H1 (cell line): ENCODE measurements around the gene MCCC1. TPM values are rescaled to one million over a fixed set of nuclear protein-coding genes. Genes with fewer than 3 reads are reported as not detected.
A peak's percentile ranks its signal among the peaks of the same experiment; 100 is the strongest.

Experiments
- CTCF ChIA-PET: fragments of 300-600 bp; sonication (Branson Sonifier 250); formaldehyde crosslinking; loops from one replicate; lab custom pipeline; 2021; ENCODE audit not compliant: partially characterized antibody; lab: Charles Lee
- POLR2A ChIA-PET: fragments of 300-600 bp; sonication (Branson Sonifier 250); formaldehyde crosslinking; loops from one replicate; lab custom pipeline; 2021; ENCODE audit warnings: inconsistent platforms; ENCODE audit not compliant: partially characterized antibody; lab: Charles Lee
- DNase-seq, 2 experiments: peaks; one replicate each; pipeline versions ENCODE4 v3.0.0 to v3.0.0-alpha.2; 2010 to 2022; ENCODE audit warnings: low spot score in 2 of 2, low read depth in 1 of 2, mixed read lengths in 1 of 2
- FAIRE-seq: peaks from 2 replicates; lab custom pipeline; 2011; peaks lifted over from hg19 to GRCh38; lab: Jason Lieb, UNC
- H2AFZ ChIP-seq: 2 replicates; pipeline ENCODE4 v1.8.1; 2012; ENCODE audit warnings: low read length, inconsistent platforms
- H2AK5ac ChIP-seq: 2 replicates; pipeline ENCODE4 v1.6.1; 2013; ENCODE audit warnings: low read depth, low read length
- H2BK120ac ChIP-seq: replicated peaks from 2 replicates; pipeline ENCODE3; 2013; ENCODE audit warnings: low read depth, low read length, inconsistent platforms
- H2BK12ac ChIP-seq: 2 replicates; pipeline ENCODE4 v1.6.1; 2013; ENCODE audit warnings: low read depth, low read length
- H2BK15ac ChIP-seq: 2 replicates; pipeline ENCODE4 v1.6.1; 2013; ENCODE audit warnings: low read length
- H2BK20ac ChIP-seq: 2 replicates; pipeline ENCODE4 v1.6.1; 2013; ENCODE audit warnings: low read length
- H2BK5ac ChIP-seq: 2 replicates; pipeline ENCODE4 v1.6.1; 2013; ENCODE audit warnings: low read depth, low read length
- H3K14ac ChIP-seq: 2 replicates; pipeline ENCODE4 v1.6.1; 2013; ENCODE audit warnings: inconsistent platforms; ENCODE audit not compliant: insufficient read length
- H3K18ac ChIP-seq: 2 replicates; pipeline ENCODE4 v1.6.1; 2013; ENCODE audit warnings: low read length; ENCODE audit errors: extremely low read depth
- H3K23ac ChIP-seq: 2 replicates; pipeline ENCODE4 v1.6.1; 2013; ENCODE audit warnings: inconsistent platforms; ENCODE audit not compliant: insufficient read length
- H3K23me2 ChIP-seq: 2 replicates; pipeline ENCODE4 v1.6.1; 2013; ENCODE audit warnings: low read depth, low read length
- H3K27ac ChIP-seq: 2 replicates; pipeline ENCODE4 v1.6.1; 2011; ENCODE audit warnings: low read depth, low read length, inconsistent platforms
- H3K27me3 ChIP-seq, 4 experiments: replicated peaks in 1 of 4; 1 replicate in 1 of 4; 2 replicates in 3 of 4; pipeline versions ENCODE4 v1.6.1 to v1.8.1; 2011 to 2013; ENCODE audit warnings: low read length in 3 of 4, mild to moderate bottlenecking in 3 of 4, inconsistent platforms in 2 of 4, mixed read lengths in 2 of 4, moderate library complexity in 1 of 4; ENCODE audit not compliant: control insufficient read depth in 3 of 4, insufficient read depth in 3 of 4; ENCODE audit errors: extremely low read depth in 1 of 4
- H3K36me3 ChIP-seq, 4 experiments: 2 replicates each; pipeline versions ENCODE4 v1.6.1 to v1.8.1; 2011 to 2013; ENCODE audit warnings: mild to moderate bottlenecking in 4 of 4, low read length in 3 of 4, moderate library complexity in 2 of 4, control low read depth in 1 of 4, inconsistent platforms in 1 of 4; ENCODE audit not compliant: insufficient read depth in 4 of 4, control insufficient read depth in 2 of 4
- H3K4ac ChIP-seq: replicated peaks from 2 replicates; pipeline ENCODE3; 2013; ENCODE audit warnings: low read length, low read depth, mixed read lengths, inconsistent platforms; ENCODE audit not compliant: insufficient read length
- H3K4me1 ChIP-seq, 4 experiments: replicated peaks in 1 of 4; 1 replicate in 1 of 4; 2 replicates in 3 of 4; pipeline versions ENCODE4 v1.6.1 to v1.8.1; 2011 to 2013; ENCODE audit warnings: low read length in 3 of 4, inconsistent platforms in 2 of 4, mixed read lengths in 1 of 4; ENCODE audit not compliant: insufficient read depth in 4 of 4, control insufficient read depth in 3 of 4
- H3K4me2 ChIP-seq, 2 experiments: 2 replicates each; pipeline versions ENCODE4 v1.6.1 to v1.8.1; 2011 to 2013; ENCODE audit warnings: low read depth in 2 of 2, low read length in 2 of 2, control low read depth in 1 of 2, inconsistent platforms in 1 of 2, mild to moderate bottlenecking in 1 of 2; ENCODE audit not compliant: insufficient read depth in 1 of 2
- H3K4me3 ChIP-seq, 4 experiments: fragments of 200-600, 300-600 bp in 1 of 4; sonication (generic), shearing (Covaris generic), sonication (Bioruptor Twin) in 1 of 4; 2 replicates each; pipeline versions ENCODE4 v1.5.1 to v1.8.1; 2011 to 2016; ENCODE audit warnings: low read length in 4 of 4, low read depth in 3 of 4, control low read depth in 2 of 4, inconsistent platforms in 2 of 4, mild to moderate bottlenecking in 2 of 4, mixed read lengths in 1 of 4, moderate library complexity in 1 of 4; ENCODE audit not compliant: insufficient read depth in 2 of 4; ENCODE audit errors: extremely low read depth in 1 of 4
- H3K56ac ChIP-seq: replicated peaks from 2 replicates; pipeline ENCODE3; 2013; ENCODE audit warnings: low read depth, mild to moderate bottlenecking, mixed read lengths, low read length, inconsistent platforms; ENCODE audit not compliant: insufficient read length
- H3K79me1 ChIP-seq: 2 replicates; pipeline ENCODE4 v1.6.1; 2013; ENCODE audit warnings: low read depth, low read length, control low read depth
- H3K79me2 ChIP-seq, 2 experiments: 2 replicates each; pipeline versions ENCODE4 v1.6.1 to v1.8.1; 2012 to 2013; ENCODE audit warnings: low read length in 2 of 2, mild to moderate bottlenecking in 2 of 2, inconsistent platforms in 1 of 2; ENCODE audit not compliant: insufficient read depth in 2 of 2, control insufficient read depth in 1 of 2
- H3K9ac ChIP-seq, 4 experiments: replicated peaks in 1 of 4; 1 replicate in 1 of 4; 2 replicates in 3 of 4; pipeline versions ENCODE4 v1.6.1 to v1.8.1; 2011 to 2013; ENCODE audit warnings: low read depth in 3 of 4, low read length in 3 of 4, control low read depth in 2 of 4, mild to moderate bottlenecking in 2 of 4, moderate library complexity in 2 of 4, inconsistent platforms in 1 of 4; ENCODE audit errors: extremely low read depth in 1 of 4
- H3K9me3 ChIP-seq, 2 experiments: 2 replicates each; pipeline versions ENCODE4 v1.6.1 to v1.8.1; 2012 to 2013; ENCODE audit warnings: mild to moderate bottlenecking in 2 of 2, moderate library complexity in 2 of 2, control low read depth in 1 of 2, inconsistent platforms in 1 of 2, low read depth in 1 of 2, low read length in 1 of 2, mixed read lengths in 1 of 2; ENCODE audit not compliant: insufficient read depth in 2 of 2
- H4K20me1 ChIP-seq, 2 experiments: replicated peaks in 1 of 2; 2 replicates each; pipeline versions ENCODE3 to v1.8.1; 2011 to 2013; ENCODE audit warnings: inconsistent platforms in 2 of 2, low read length in 2 of 2, mild to moderate bottlenecking in 1 of 2; ENCODE audit not compliant: insufficient read depth in 2 of 2, control insufficient read depth in 1 of 2
- H4K5ac ChIP-seq: 2 replicates; pipeline ENCODE4 v1.6.1; 2013; ENCODE audit warnings: low read length, low read depth, mixed read lengths, inconsistent platforms; ENCODE audit not compliant: insufficient read length
- H4K8ac ChIP-seq: 2 replicates; pipeline ENCODE4 v1.8.0; 2013; ENCODE audit warnings: mild to moderate bottlenecking, moderate library complexity, low read length, inconsistent platforms; ENCODE audit not compliant: insufficient read depth; ENCODE audit errors: extremely low read depth
- H4K91ac ChIP-seq: replicated peaks from 2 replicates; pipeline ENCODE3; 2013; ENCODE audit warnings: low read length, mixed read lengths, inconsistent platforms; ENCODE audit not compliant: insufficient read length
- GTF2F1 ChIP-seq: IDR thresholded peaks from 2 replicates; pipeline ENCODE4 v1.6.1; 2012; ENCODE audit warnings: low read depth, low read length, improper control_type of control experiment, borderline replicate concordance
- RAD21 ChIP-seq, 2 experiments: IDR thresholded peaks in 1 of 2; conservative IDR thresholded peaks in 1 of 2; 2 replicates each; pipeline ENCODE4 v1.6.1; 2011; ENCODE audit warnings: low read depth in 2 of 2, low read length in 2 of 2, improper control_type of control experiment in 1 of 2, inconsistent platforms in 1 of 2, mild to moderate bottlenecking in 1 of 2, moderate library complexity in 1 of 2
- WGBS, 2 experiments: shearing (Covaris generic) in 1 of 2; methylation state at CpG; one replicate each; pipeline versions ENCODE4 v1.1.6 to v1.1.7; 2013 to 2015; ENCODE audit warnings: low lambda C conversion rate in 2 of 2, mixed read lengths in 2 of 2, inconsistent platforms in 1 of 2, low coverage in 1 of 2, missing lambda C conversion rate in 1 of 2; ENCODE audit not compliant: insufficient replicate concordance in 2 of 2, insufficient coverage in 1 of 2, insufficient read length in 1 of 2; ENCODE audit errors: extremely low coverage in 1 of 2, missing lambda C conversion rate in 1 of 2; 5-methylcytosine and 5-hydroxymethylcytosine counted together
- polyA plus RNA-seq, 7 experiments: library from polyadenylated mRNA; depleted of rRNA in 3 of 7; stranded (reverse) in 5 of 7; unstranded in 2 of 7; fragments of >200 nt in 5 of 7; fragments of 200-250 nt in 2 of 7; gene quantifications; 1 replicate in 5 of 7; 2 replicates in 1 of 7; 4 replicates in 1 of 7; pipeline versions ENCODE4 v1.2.1 to v1.2.3, GENCODE V29; 2011 to 2013; ENCODE audit warnings: missing spikeins in 2 of 7, mixed read lengths in 2 of 7
- total RNA-seq: library from RNA; stranded (reverse); fragmentation: NEBNext Ultra II Directional; extraction: Animal tissue kit (Norgen Biotek cat#: 25700); gene quantifications from 2 replicates; pipeline ENCODE4 v1.2.1, GENCODE V29; 2021
- TF ChIP-seq, protein P1 (sequence below), 3 experiments: IDR thresholded peaks; 1 replicate in 2 of 3; 2 replicates in 1 of 3; pipeline versions ENCODE4 v1.5.1 to v1.6.1; 2011; ENCODE audit warnings: low read length in 3 of 3, mild to moderate bottlenecking in 3 of 3, inconsistent platforms in 2 of 3, low read depth in 1 of 3, moderate library complexity in 1 of 3; ENCODE audit not compliant: insufficient read depth in 1 of 3; ENCODE audit errors: control extremely low read depth in 1 of 3

Gene MCCC1
- total and polyA plus RNA-seq, 2 of the 8 experiments (the other 6 are each of a cell fraction or from before 2014, with no cell fraction given) = 10.8 to 21.5 TPM

DNA sequence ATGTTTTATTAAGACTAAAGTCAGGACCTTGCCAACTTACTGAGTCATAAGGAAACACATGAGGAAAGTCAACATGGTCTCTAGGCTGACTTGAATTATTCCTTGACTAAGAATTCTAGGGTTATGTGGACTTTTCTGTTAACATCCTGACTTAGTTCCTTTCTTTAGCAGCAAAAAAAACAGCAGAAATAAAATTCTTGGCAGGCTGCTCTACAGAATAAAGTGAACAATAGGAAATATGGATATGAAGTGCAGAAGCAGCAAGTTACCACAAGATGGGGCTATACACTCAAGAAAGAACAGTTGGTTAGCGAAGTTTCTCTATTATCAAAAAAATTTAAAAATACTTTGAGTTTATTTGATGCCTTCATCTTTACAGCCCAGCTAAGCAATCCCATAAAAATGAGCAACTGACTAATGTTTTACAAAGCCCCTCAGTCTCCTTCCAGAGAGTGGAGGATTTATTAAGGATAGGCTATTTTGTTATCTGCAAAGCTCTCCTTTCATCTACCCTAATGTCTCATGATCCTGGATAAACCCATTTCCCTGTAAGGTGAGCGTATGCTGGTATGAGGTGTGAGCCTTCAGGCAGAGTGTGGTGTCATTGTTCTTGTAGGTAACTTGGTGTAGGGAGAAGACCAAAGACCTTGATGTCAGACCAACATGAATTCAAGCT lies 23.1 kb upstream of the MCCC1 start:
- Histone ChIP-seq H3K4ac (no peak overlapping the region), H2BK20ac (no peak overlapping the region), H3K79me1 (no peaks in the 10 kb centered on the region), H4K91ac (no peak overlapping the region), H2AK5ac (no peak overlapping the region), H3K36me3 (no peaks in the 10 kb centered on the region), H3K14ac (no peak overlapping the region), H3K4me3 (no peak overlapping the region), H4K20me1 (no peaks in the 10 kb centered on the region), H3K4me1 (no peaks in the 10 kb centered on the region), H2BK120ac (no peak overlapping the region), H3K23ac (no peak overlapping the region), H2BK5ac (no peak overlapping the region), H3K18ac (no peak overlapping the region), H3K4me2 (no peak overlapping the region), H3K9me3 (no peaks in the 10 kb centered on the region), H2BK12ac (no peak overlapping the region), H2BK15ac (no peak overlapping the region), H2AFZ (no peak overlapping the region), H3K27me3 (peaks cover 0 to 1% (median under 1%) of the 10 kb centered on the region in 4 experiments; a peak in 3 of 7 replicates), H3K27ac (no peak overlapping the region), H4K5ac (no peak overlapping the region), H3K9ac (no peak overlapping the region), H3K23me2 (no peaks in the 10 kb centered on the region), H4K8ac (no peak overlapping the region), H3K56ac (no peak overlapping the region), H3K79me2 (no peaks in the 10 kb centered on the region)
- ChIA-PET POLR2A (interaction anchor here (1.0 to 1.2 kb wide), 2 partner anchors 260 to 701 kb away, joined by 3 read pairs; no protein-coding TSS in a partner anchor), CTCF (interaction anchor here (0.6 to 5.2 kb wide), 41 partner anchors 10 to 1124 kb away, joined by 3 to 80 read pairs (median 4); partner anchors contain the start of gene PARL)
- peak; percentile 45 for FAIRE-seq
- TF ChIP-seq RAD21 (IDR thresholded peaks at IDR 0.05 in 1 of 2, conservative IDR thresholded peaks at IDR 0.05 in 1 of 2; ENCODE audit: low read depth in 2 of 2, low read length in 2 of 2) (peak; percentile 84 to 89), GTF2F1 (no peak)
- TF ChIP-seq, protein P1, sequence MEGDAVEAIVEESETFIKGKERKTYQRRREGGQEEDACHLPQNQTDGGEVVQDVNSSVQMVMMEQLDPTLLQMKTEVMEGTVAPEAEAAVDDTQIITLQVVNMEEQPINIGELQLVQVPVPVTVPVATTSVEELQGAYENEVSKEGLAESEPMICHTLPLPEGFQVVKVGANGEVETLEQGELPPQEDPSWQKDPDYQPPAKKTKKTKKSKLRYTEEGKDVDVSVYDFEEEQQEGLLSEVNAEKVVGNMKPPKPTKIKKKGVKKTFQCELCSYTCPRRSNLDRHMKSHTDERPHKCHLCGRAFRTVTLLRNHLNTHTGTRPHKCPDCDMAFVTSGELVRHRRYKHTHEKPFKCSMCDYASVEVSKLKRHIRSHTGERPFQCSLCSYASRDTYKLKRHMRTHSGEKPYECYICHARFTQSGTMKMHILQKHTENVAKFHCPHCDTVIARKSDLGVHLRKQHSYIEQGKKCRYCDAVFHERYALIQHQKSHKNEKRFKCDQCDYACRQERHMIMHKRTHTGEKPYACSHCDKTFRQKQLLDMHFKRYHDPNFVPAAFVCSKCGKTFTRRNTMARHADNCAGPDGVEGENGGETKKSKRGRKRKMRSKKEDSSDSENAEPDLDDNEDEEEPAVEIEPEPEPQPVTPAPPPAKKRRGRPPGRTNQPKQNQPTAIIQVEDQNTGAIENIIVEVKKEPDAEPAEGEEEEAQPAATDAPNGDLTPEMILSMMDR (IDR thresholded peaks at IDR 0.05; ENCODE audit: control extremely low read depth in 1 of 3, insufficient read depth in 1 of 3, low read depth in 1 of 3, low read length in 3 of 3) = peak in 2 of 3 experiments; percentile 55 to 73; a peak in 2 of 4 replicates
- WGBS, 2 experiments = 46% methylated on average over 2 of the region's 2 CpGs; no CpG with 5 or more reads in 1 of the 2 experiments
- no peak for DNase-seq
